SK-N-SH (cell line): ENCODE results near the gene DOK3. TPM values are rescaled to one million over a fixed set of nuclear protein-coding genes. Genes with fewer than 3 reads are reported as not detected.

Experiments
- CTCF ChIA-PET: fragments of 300-600, 350-600 bp; formaldehyde crosslinking; extraction: SDS; loops from one replicate; lab custom pipeline; 2021; lab: Yijun Ruan, JAX
- POLR2A ChIA-PET: fragments of 350-600 bp; sonication (Branson Sonifier 250); formaldehyde crosslinking; extraction: SDS; loops from one replicate; lab custom pipeline; 2020; ENCODE audit warnings: antibody characterized with exemption, inconsistent platforms; lab: Yijun Ruan, JAX
- DNase-seq: peaks from one replicate; pipeline ENCODE4 v3.0.0; 2012
- H2AFZ ChIP-seq: fragments of 200-600 bp; sonication (generic); 2 replicates; pipeline ENCODE4 v1.8.1; 2016; ENCODE audit warnings: antibody characterized with exemption, mild to moderate bottlenecking, low read depth
- H3F3A ChIP-seq: fragments of 200-600 bp; sonication (generic); replicated peaks from 2 replicates; pipeline ENCODE3; 2016; ENCODE audit warnings: antibody characterized with exemption, mild to moderate bottlenecking; ENCODE audit not compliant: insufficient read depth
- H3K27ac ChIP-seq, 2 experiments: fragments of 200-500 bp in 1 of 2; fragments of 200-600 bp in 1 of 2; sonication (Bioruptor generic) in 1 of 2; sonication (generic), shearing (Covaris generic) in 1 of 2; 2 replicates each; pipeline versions ENCODE4 v1.5.1 to v1.6.1; 2014 to 2016; ENCODE audit warnings: low read depth in 2 of 2, inconsistent platforms in 1 of 2, low read length in 1 of 2, mild to moderate bottlenecking in 1 of 2, mixed read lengths in 1 of 2
- H3K27me3 ChIP-seq: fragments of 200-600 bp; sonication (generic), shearing (Covaris generic); 2 replicates; pipeline ENCODE4 v1.6.1; 2016; ENCODE audit warnings: mixed run types; ENCODE audit not compliant: insufficient read depth
- H3K36me3 ChIP-seq, 2 experiments: fragments of 200-500 bp in 1 of 2; fragments of 200-600 bp in 1 of 2; sonication (Bioruptor generic) in 1 of 2; sonication (generic) in 1 of 2; replicated peaks in 1 of 2; 2 replicates each; pipeline versions ENCODE3 to v1.5.1; 2014 to 2016; ENCODE audit warnings: low read length in 1 of 2, mild to moderate bottlenecking in 1 of 2; ENCODE audit not compliant: insufficient read depth in 2 of 2, control insufficient read depth in 1 of 2
- H3K4me1 ChIP-seq, 2 experiments: fragments of 200-500 bp in 1 of 2; fragments of 200-600 bp in 1 of 2; sonication (Bioruptor generic) in 1 of 2; sonication (generic), shearing (Covaris generic) in 1 of 2; 2 replicates each; pipeline versions ENCODE4 v1.5.1 to v1.6.1; 2014 to 2016; ENCODE audit warnings: low read depth in 1 of 2, low read length in 1 of 2, mixed run types in 1 of 2; ENCODE audit not compliant: insufficient read depth in 2 of 2, control insufficient read depth in 1 of 2
- H3K4me2 ChIP-seq: fragments of 200-600 bp; sonication (generic), shearing (Covaris generic); 2 replicates; pipeline ENCODE4 v1.6.1; 2017; ENCODE audit warnings: mixed run types
- H3K4me3 ChIP-seq, 2 experiments: fragments of 200-500 bp in 1 of 2; fragments of 200-600 bp in 1 of 2; sonication (Bioruptor generic) in 1 of 2; sonication (generic), shearing (Covaris generic) in 1 of 2; 2 replicates each; pipeline versions ENCODE4 v1.5.1 to v1.8.1; 2014 to 2016; ENCODE audit warnings: low read depth in 2 of 2, inconsistent platforms in 1 of 2, low read length in 1 of 2, mild to moderate bottlenecking in 1 of 2, mixed read lengths in 1 of 2, moderate library complexity in 1 of 2
- H3K79me2 ChIP-seq: fragments of 200-600 bp; sonication (generic); 2 replicates; pipeline ENCODE4 v1.8.1; 2017; ENCODE audit warnings: mild to moderate bottlenecking; ENCODE audit not compliant: insufficient read depth
- H3K9ac ChIP-seq: fragments of 200-600 bp; sonication (generic); 2 replicates; pipeline ENCODE4 v1.6.1; 2017; ENCODE audit warnings: mixed run types
- H3K9me2 ChIP-seq: fragments of 200-600 bp; sonication (generic); 2 replicates; pipeline ENCODE4 v1.6.1; 2017; ENCODE audit warnings: mixed run types
- H3K9me3 ChIP-seq: fragments of 200-600 bp; sonication (generic); 2 replicates; pipeline ENCODE4 v1.6.1; 2017; ENCODE audit warnings: mixed run types, mild to moderate bottlenecking, moderate library complexity
- H4K20me1 ChIP-seq: fragments of 200-600 bp; sonication (generic); 2 replicates; pipeline ENCODE4 v1.6.1; 2017; ENCODE audit warnings: mild to moderate bottlenecking, mixed run types; ENCODE audit not compliant: insufficient read depth
- EP300 ChIP-seq, 2 experiments: IDR thresholded peaks; 2 replicates each; pipeline versions ENCODE4 v1.4.0 to v1.6.1; 2012; ENCODE audit warnings: borderline replicate concordance in 1 of 2, low read depth in 1 of 2, low read length in 1 of 2
- EZH2phosphoT487 ChIP-seq: fragments of 200-600 bp; sonication (generic); IDR thresholded peaks from 2 replicates; pipeline ENCODE4 v1.6.1; 2017; ENCODE audit warnings: low read depth, mixed run types, mild to moderate bottlenecking, antibody characterized with exemption, moderate library complexity, borderline replicate concordance
- MEF2A ChIP-seq: IDR thresholded peaks from 2 replicates; pipeline ENCODE4 v1.4.0; 2012; ENCODE audit warnings: low read depth, borderline replicate concordance
- MXI1 ChIP-seq: IDR thresholded peaks from 2 replicates; pipeline ENCODE4 v1.6.1; 2012; ENCODE audit warnings: mild to moderate bottlenecking, low read depth, low read length, improper control_type of control experiment
- PBX3 ChIP-seq: IDR thresholded peaks from 2 replicates; pipeline ENCODE4; 2012
- RXRA ChIP-seq: IDR thresholded peaks from 2 replicates; pipeline ENCODE4 v1.4.0; 2012; ENCODE audit warnings: low read depth, mild to moderate bottlenecking, borderline replicate concordance
- SMC3 ChIP-seq: IDR thresholded peaks from 2 replicates; pipeline ENCODE4 v1.6.1; 2012; ENCODE audit warnings: low read depth, low read length, improper control_type of control experiment
- TCF12 ChIP-seq: IDR thresholded peaks from 2 replicates; pipeline ENCODE4 v1.4.0; 2012
- TEAD4 ChIP-seq: IDR thresholded peaks from 2 replicates; pipeline ENCODE4 v1.4.0; 2012; ENCODE audit warnings: mild to moderate bottlenecking, borderline replicate concordance; ENCODE audit not compliant: insufficient read depth
- USF1 ChIP-seq: IDR thresholded peaks from 2 replicates; pipeline ENCODE4 v1.4.0; 2012; ENCODE audit warnings: low read depth, borderline replicate concordance
- WGBS: methylation state at CpG from one replicate; pipeline ENCODE4 v1.1.6; 2017; ENCODE audit warnings: low lambda C conversion rate; 5-methylcytosine and 5-hydroxymethylcytosine counted together
- polyA plus RNA-seq, 3 experiments: library from polyadenylated mRNA; depleted of rRNA; stranded (reverse); fragments of >200 nt; gene quantifications; 2 replicates each; pipeline ENCODE4 v1.2.3, GENCODE V29; 2012

DOK3 gene
- polyA plus RNA-seq, 1 of the 3 experiments (the other 2 are of a cell fraction) = 2.2 TPM

GRCh38 chr5:177537389-177538361 lies 28.0 kb upstream of the DOK3 start:
- H3K27me3 ChIP-seq = no peaks in the 10 kb centered on the region
- no peak overlapping the region; the same call in 1 of the 2 replicates for H3K9ac ChIP-seq

GRCh38 chr5:177536386-177536785 lies 26.8 kb upstream of the DOK3 start:
- POLR2A ChIA-PET = no interaction called here
- Histone ChIP-seq H3K79me2 (peaks cover 57% of the 10 kb centered on the region), H3K36me3 (peaks cover 17 to 46% of the 10 kb centered on the region in 2 experiments), H3K4me2 (no peak overlapping the region), H3K27me3 (no peaks in the 10 kb centered on the region), H3K9me3 (no peaks in the 10 kb centered on the region), H4K20me1 (peaks cover 17% of the 10 kb centered on the region; the same call in 1 of the 2 replicates), H3K27ac (no peak overlapping the region), H3K4me1 (peaks cover 0 to 15% of the 10 kb centered on the region in 2 experiments; a peak in 1 of 4 replicates), H3K9ac (no peak overlapping the region), H2AFZ (no peak overlapping the region), H3K9me2 (no peaks in the 10 kb centered on the region), H3K4me3 (no peak overlapping the region), H3F3A (peaks cover 23% of the 10 kb centered on the region)
- TF ChIP-seq MXI1 (no peak), TEAD4 (no peak), MEF2A (no peak), PBX3 (no peak), SMC3 (no peak), TCF12 (no peak), USF1 (no peak), RXRA (no peak)
- CTCF ChIA-PET = interaction anchor here (0.8 to 1.3 kb wide), 3 partner anchors 11 to 132 kb away, joined by 3 to 4 read pairs (median 3); no protein-coding TSS in a partner anchor
- DNase-seq = no peak
- WGBS = 97% methylated on average over 9 of the region's 10 CpGs

More at GRCh38 chr5:177537389-177538361, 28.0 kb upstream of the DOK3 start:
- Histone ChIP-seq H3K79me2 (peaks cover 66% of the 10 kb centered on the region), H3K27ac (peak overlapping the region; percentile 68 to 72; a peak in 3 of 4 replicates), H3K4me2 (peak overlapping the region; percentile 57), H3K9me3 (no peaks in the 10 kb centered on the region), H3K36me3 (peaks cover 20 to 44% of the 10 kb centered on the region in 2 experiments), H3K4me1 (peaks cover under 1 to 15% of the 10 kb centered on the region in 2 experiments; a peak in 2 of 4 replicates), H3K9me2 (no peaks in the 10 kb centered on the region), H4K20me1 (peaks cover 23% of the 10 kb centered on the region), H3F3A (peaks cover 23% of the 10 kb centered on the region), H3K4me3 (no peak overlapping the region), H2AFZ (no peak overlapping the region)
- ChIA-PET POLR2A (no interaction called here), CTCF (interaction anchor here (0.7 to 1.7 kb wide), 4 partner anchors 9 to 134 kb away, joined by 3 to 5 read pairs (median 4); no protein-coding TSS in a partner anchor)
- no peak for DNase-seq
- TF ChIP-seq TCF12 (peak; percentile 12; the same call in 1 of the 2 replicates), EZH2phosphoT487 (no peak), EP300 (IDR thresholded peaks at IDR 0.05; ENCODE audit: borderline replicate concordance in 1 of 2, low read depth in 1 of 2, low read length in 1 of 2) (no peak), TEAD4 (peak; percentile 43; the same call in 1 of the 2 replicates)
- 47% methylated on average over 15 of the region's 15 CpGs for WGBS
